Activated CD8-positive, alpha-beta memory T cell treated with anti-CD3 and anti-CD28 coated beads, Interleukin-2, amount 10 ng/mL, durations not matched to agents 7 days and 5 days (primary cell): ENCODE results near the gene OPN1SW. TPM values are rescaled to one million over a fixed set of nuclear protein-coding genes. Genes with fewer than 3 reads are reported as not detected.

ENCODE experiments used
- ATAC-seq: fragments of 150-1000 bp; cut with Tn5 transposase; one replicate; pipeline ENCODE4 v1.10.0; 2021; ENCODE audit warnings: moderate library complexity
- CTCF ChIA-PET: fragments of 350-600 bp; sonication (Branson Sonifier 250); formaldehyde crosslinking; loops from one replicate; lab custom pipeline; 2021; ENCODE audit warnings: antibody characterized with exemption; lab: Charles Lee
- DNase-seq: peaks from one replicate; pipeline ENCODE4 v3.0.0-alpha.2; 2020
- H3K27ac Mint-ChIP-seq: one replicate; pipeline ENCODE4 v1.8.0; 2021; ENCODE audit warnings: mild to moderate bottlenecking, mixed read lengths
- H3K27me3 Mint-ChIP-seq: one replicate; pipeline ENCODE4 v1.8.0; 2021; ENCODE audit warnings: mixed read lengths
- H3K36me3 Mint-ChIP-seq: one replicate; pipeline ENCODE4 v1.8.0; 2021; ENCODE audit warnings: mild to moderate bottlenecking, mixed read lengths
- H3K4me1 Mint-ChIP-seq: one replicate; pipeline ENCODE4 v1.8.0; 2021; ENCODE audit warnings: mixed read lengths
- H3K4me3 Mint-ChIP-seq: one replicate; pipeline ENCODE4 v1.8.0; 2021; ENCODE audit warnings: mild to moderate bottlenecking, moderate library complexity, mixed read lengths
- H3K9me3 Mint-ChIP-seq: one replicate; pipeline ENCODE4 v1.8.0; 2022; ENCODE audit warnings: low read depth, mixed read lengths
- total RNA-seq, 2 experiments: library from RNA; stranded (reverse); gene quantifications; one replicate each; pipeline ENCODE4 v1.2.3, GENCODE V29; 2021

The OPN1SW gene
- total RNA-seq, result not detected

- ATAC-seq (no peak), DNase-seq (no peak)
- CTCF ChIA-PET, result no interaction called here
- H3K27ac Mint-ChIP-seq, result no peak within 1 kb of the TSS
- peaks cover 18% of the 10 kb centered on the region for H3K9me3 Mint-ChIP-seq
- H3K27me3 Mint-ChIP-seq, result peaks cover 4% of the 10 kb centered on the region
- H3K4me1 Mint-ChIP-seq, result no peaks in the 10 kb centered on the region
- H3K4me3 Mint-ChIP-seq, result no peak within 1 kb of the TSS
- peaks cover 42% of the 10 kb centered on the region for H3K36me3 Mint-ChIP-seq
These were observed at the start of gene OPN1SW for GRCh38 chr7:128775744-128776474. Gene OPN1SW, minus strand, starts transcription at chr7:128775794. Its CDS starts 13 bp downstream, at chr7:128775781.

GRCh38 chr7:128821724-128822123, 46.1 kb upstream of the OPN1SW start:
- Mint-ChIP-seq H3K9me3 (no peaks in the 10 kb centered on the region), H3K27ac (no peak overlapping the region), H3K4me3 (no peak overlapping the region), H3K36me3 (no peaks in the 10 kb centered on the region), H3K27me3 (peaks cover 10% of the 10 kb centered on the region), H3K4me1 (peaks cover 2% of the 10 kb centered on the region)
- ATAC-seq (no peak), DNase-seq (no peak)
- CTCF ChIA-PET, result interaction anchor here (1.4 kb wide), 1 partner anchor 270 kb away, joined by 3 read pairs; no protein-coding TSS in a partner anchor

GRCh38 chr7:128818694-128819093, 43.1 kb upstream of the OPN1SW start:
- CTCF ChIA-PET, result interaction anchor here (1.1 to 1.4 kb wide), 4 partner anchors 23 to 345 kb away, joined by 3 to 4 read pairs (median 4); no protein-coding TSS in a partner anchor
- no peak overlapping the region for H3K4me3 Mint-ChIP-seq
- DNase-seq (no peak), ATAC-seq (no peak)
- peaks cover 2% of the 10 kb centered on the region for H3K4me1 Mint-ChIP-seq
- no peak overlapping the region for H3K27ac Mint-ChIP-seq
- peaks cover 8% of the 10 kb centered on the region for H3K27me3 Mint-ChIP-seq
- H3K36me3 Mint-ChIP-seq, result no peaks in the 10 kb centered on the region
- H3K9me3 Mint-ChIP-seq, result no peaks in the 10 kb centered on the region

GRCh38 chr7:128815289-128815942, 39.8 kb upstream of the OPN1SW start:
- H3K4me3 Mint-ChIP-seq, result no peak overlapping the region
- H3K4me1 Mint-ChIP-seq, result peaks cover 2% of the 10 kb centered on the region
- no peak for ATAC-seq
- peaks cover 6% of the 10 kb centered on the region for H3K27me3 Mint-ChIP-seq
- H3K27ac Mint-ChIP-seq, result no peak overlapping the region
- CTCF ChIA-PET, result interaction anchor here (0.7 kb wide), 1 partner anchor 26 kb away, joined by 3 read pairs; no protein-coding TSS in a partner anchor
- H3K36me3 Mint-ChIP-seq, result no peaks in the 10 kb centered on the region
- no peaks in the 10 kb centered on the region for H3K9me3 Mint-ChIP-seq
- no peak for DNase-seq

- Mint-ChIP-seq H3K36me3 (no peaks in the 10 kb centered on the region), H3K4me1 (no peaks in the 10 kb centered on the region), H3K27ac (no peak overlapping the region), H3K9me3 (no peaks in the 10 kb centered on the region), H3K27me3 (peaks cover 6% of the 10 kb centered on the region), H3K4me3 (no peak overlapping the region)
- DNase-seq, result no peak
- no peak for ATAC-seq
- CTCF ChIA-PET, result no interaction called here
These were observed 38.9 kb upstream of the OPN1SW start for GRCh38 chr7:128814499-128814898.

GRCh38 chr7:128812514-128813168, 37.0 kb upstream of the OPN1SW start:
- CTCF ChIA-PET, result no interaction called here
- Mint-ChIP-seq H3K4me1 (no peaks in the 10 kb centered on the region), H3K36me3 (no peaks in the 10 kb centered on the region), H3K4me3 (no peak overlapping the region), H3K27me3 (no peaks in the 10 kb centered on the region), H3K27ac (no peak overlapping the region), H3K9me3 (no peaks in the 10 kb centered on the region)
- DNase-seq (no peak), ATAC-seq (no peak)

GRCh38 chr7:128811631-128812430, 36.2 kb upstream of the OPN1SW start:
- no peak overlapping the region for H3K27ac Mint-ChIP-seq
- no peak overlapping the region for H3K4me3 Mint-ChIP-seq
- DNase-seq (no peak), ATAC-seq (no peak)
- H3K4me1 Mint-ChIP-seq, result no peaks in the 10 kb centered on the region
- CTCF ChIA-PET, result interaction anchor here (0.9 kb wide), 1 partner anchor 72 kb away, joined by 3 read pairs; no protein-coding TSS in a partner anchor
- H3K9me3 Mint-ChIP-seq, result no peaks in the 10 kb centered on the region
- H3K36me3 Mint-ChIP-seq, result no peaks in the 10 kb centered on the region
- no peaks in the 10 kb centered on the region for H3K27me3 Mint-ChIP-seq

- Mint-ChIP-seq H3K36me3 (no peaks in the 10 kb centered on the region), H3K9me3 (no peaks in the 10 kb centered on the region), H3K4me3 (no peak overlapping the region), H3K27ac (no peak overlapping the region), H3K4me1 (no peaks in the 10 kb centered on the region), H3K27me3 (no peaks in the 10 kb centered on the region)
- DNase-seq, result no peak
- CTCF ChIA-PET, result no interaction called here
- ATAC-seq, result no peak
These were observed 35.4 kb upstream of the OPN1SW start for GRCh38 chr7:128810997-128811396.

- H3K27me3 Mint-ChIP-seq, result no peaks in the 10 kb centered on the region
- CTCF ChIA-PET, result no interaction called here
- ATAC-seq (no peak), DNase-seq (no peak)
- no peak overlapping the region for H3K27ac Mint-ChIP-seq
- H3K4me3 Mint-ChIP-seq, result no peak overlapping the region
- no peaks in the 10 kb centered on the region for H3K4me1 Mint-ChIP-seq
- no peaks in the 10 kb centered on the region for H3K36me3 Mint-ChIP-seq
- H3K9me3 Mint-ChIP-seq, result no peaks in the 10 kb centered on the region
These were observed 34.9 kb upstream of the OPN1SW start for GRCh38 chr7:128810473-128810872.

- Mint-ChIP-seq H3K4me1 (no peaks in the 10 kb centered on the region), H3K27ac (no peak overlapping the region), H3K9me3 (no peaks in the 10 kb centered on the region), H3K27me3 (no peaks in the 10 kb centered on the region), H3K4me3 (no peak overlapping the region), H3K36me3 (no peaks in the 10 kb centered on the region)
- DNase-seq (no peak), ATAC-seq (no peak)
- CTCF ChIA-PET, result no interaction called here
These were observed 33.8 kb upstream of the OPN1SW start for GRCh38 chr7:128809363-128809762.

GRCh38 chr7:128807191-128807590, 31.6 kb upstream of the OPN1SW start:
- no peaks in the 10 kb centered on the region for H3K9me3 Mint-ChIP-seq
- no peak overlapping the region for H3K27ac Mint-ChIP-seq
- CTCF ChIA-PET, result interaction anchor here (0.6 kb wide), 1 partner anchor 1150 kb away, joined by 3 read pairs; no protein-coding TSS in a partner anchor
- H3K27me3 Mint-ChIP-seq, result no peaks in the 10 kb centered on the region
- H3K4me3 Mint-ChIP-seq, result no peak overlapping the region
- no peaks in the 10 kb centered on the region for H3K36me3 Mint-ChIP-seq
- DNase-seq (no peak), ATAC-seq (no peak)
- H3K4me1 Mint-ChIP-seq, result no peaks in the 10 kb centered on the region

- no peak overlapping the region for H3K27ac Mint-ChIP-seq
These were observed 29.6 kb upstream of the OPN1SW start for GRCh38 chr7:128805225-128805624.

GRCh38 chr7:128804484-128804883, 28.9 kb upstream of the OPN1SW start:
- Mint-ChIP-seq H3K4me1 (no peaks in the 10 kb centered on the region), H3K27me3 (no peaks in the 10 kb centered on the region), H3K27ac (no peak overlapping the region), H3K4me3 (no peak overlapping the region), H3K9me3 (no peaks in the 10 kb centered on the region), H3K36me3 (no peaks in the 10 kb centered on the region)
- ATAC-seq (no peak), DNase-seq (no peak)
- CTCF ChIA-PET, result no interaction called here

More at GRCh38 chr7:128805225-128805624, 29.6 kb upstream of the OPN1SW start:
- Mint-ChIP-seq H3K4me1 (no peaks in the 10 kb centered on the region), H3K27me3 (no peaks in the 10 kb centered on the region), H3K9me3 (no peaks in the 10 kb centered on the region), H3K36me3 (no peaks in the 10 kb centered on the region), H3K4me3 (no peak overlapping the region)
- no peak for DNase-seq
- ATAC-seq, result no peak
- CTCF ChIA-PET, result no interaction called here
